PC-9 (cell line): ENCODE data around the gene DPYD.

Experiments
- CTCF ChIP-seq: fragments of 200-600 bp; sonication (generic); conservative IDR thresholded peaks from 2 replicates; pipeline ENCODE4 v1.6.1; 2017; ENCODE audit warnings: mixed run types, antibody characterized with exemption, mild to moderate bottlenecking, moderate library complexity
- EZH2 ChIP-seq: fragments of 200-600 bp; sonication (generic); IDR thresholded peaks from 2 replicates; pipeline ENCODE4 v1.8.0; 2017; ENCODE audit warnings: antibody characterized with exemption, low read depth

GRCh38 chr1:97787231-97787630 is 133.6 kb downstream of the DPYD start:
- TF ChIP-seq EZH2 (no peak), CTCF (no peak)
